GM23338 (cell line): ENCODE results near the gene HHAT. TPM values are rescaled to one million over a fixed set of nuclear protein-coding genes. Genes with fewer than 3 reads are reported as not detected.

Source experiments
- ATAC-seq: fragments of 200-7000 bp; cut with Tn5 transposase; 3 replicates; pipeline ENCODE4 v1.9.1; 2020
- DNase-seq: peaks from one replicate; pipeline ENCODE4 v3.0.0-alpha.2; 2015; ENCODE audit warnings: low spot score
- H2AFZ ChIP-seq: fragments of 200-600 bp; sonication (generic); 2 replicates; pipeline ENCODE4 v1.8.0; 2016; ENCODE audit warnings: antibody characterized with exemption, mild to moderate bottlenecking, moderate library complexity
- H3F3A ChIP-seq: fragments of 200-600 bp; sonication (generic); replicated peaks from 2 replicates; pipeline ENCODE4 v1.8.0; 2017; ENCODE audit warnings: antibody characterized with exemption, mixed run types, low read depth
- H3K27ac ChIP-seq: fragments of 200-600 bp; sonication (generic); 2 replicates; pipeline ENCODE4 v1.6.1; 2016; ENCODE audit warnings: low read depth
- H3K27me3 ChIP-seq: fragments of 200-600 bp; sonication (generic); 2 replicates; pipeline ENCODE4 v1.8.0; 2016; ENCODE audit warnings: mild to moderate bottlenecking, mixed run types, moderate library complexity; ENCODE audit not compliant: insufficient read depth
- H3K36me3 ChIP-seq: fragments of 200-600 bp; sonication (generic); 2 replicates; pipeline ENCODE4 v1.8.0; 2016; ENCODE audit warnings: mild to moderate bottlenecking; ENCODE audit not compliant: insufficient read depth
- H3K4me1 ChIP-seq: fragments of 200-600 bp; sonication (generic); 2 replicates; pipeline ENCODE4 v1.8.0; 2016; ENCODE audit warnings: mild to moderate bottlenecking, moderate library complexity; ENCODE audit not compliant: insufficient read depth
- H3K4me2 ChIP-seq: fragments of 200-600 bp; sonication (generic); 2 replicates; pipeline ENCODE4 v1.7.1; 2017; ENCODE audit warnings: mixed run types
- H3K4me3 ChIP-seq: fragments of 200-600 bp; sonication (generic); 2 replicates; pipeline ENCODE4 v1.6.1; 2016; ENCODE audit warnings: mixed run types
- H3K79me2 ChIP-seq: fragments of 200-600 bp; sonication (generic); replicated peaks from 2 replicates; pipeline ENCODE4 v1.8.0; 2017; ENCODE audit warnings: mild to moderate bottlenecking; ENCODE audit not compliant: insufficient read depth
- H3K9me2 ChIP-seq: fragments of 200-600 bp; sonication (generic); 2 replicates; pipeline ENCODE4 v1.8.0; 2017; ENCODE audit not compliant: insufficient read depth
- H4K20me1 ChIP-seq: fragments of 200-600 bp; sonication (generic); replicated peaks from 2 replicates; pipeline ENCODE4 v1.8.0; 2017; ENCODE audit warnings: mild to moderate bottlenecking; ENCODE audit not compliant: insufficient read depth
- H3K27ac Mint-ChIP-seq: 2 replicates; pipeline ENCODE4 v1.8.0; 2020; ENCODE audit warnings: inconsistent platforms, mild to moderate bottlenecking, moderate library complexity, mixed read lengths
- H3K27me3 Mint-ChIP-seq: 3 replicates; pipeline ENCODE4 v1.8.0; 2022; ENCODE audit warnings: low read depth, mild to moderate bottlenecking, moderate library complexity, mixed read lengths, inconsistent platforms; ENCODE audit not compliant: insufficient read depth, poor library complexity
- H3K36me3 Mint-ChIP-seq: 3 replicates; pipeline ENCODE4 v1.8.0; 2021; ENCODE audit warnings: low read depth, mild to moderate bottlenecking, inconsistent platforms, moderate library complexity, mixed read lengths
- H3K4me1 Mint-ChIP-seq: 3 replicates; pipeline ENCODE4 v1.8.0; 2020; ENCODE audit warnings: mild to moderate bottlenecking, inconsistent platforms, mixed read lengths
- H3K4me3 Mint-ChIP-seq: 3 replicates; pipeline ENCODE4 v1.8.0; 2021; ENCODE audit warnings: moderate library complexity, mild to moderate bottlenecking, inconsistent platforms, mixed read lengths
- H3K9me3 Mint-ChIP-seq: 3 replicates; pipeline ENCODE4 v1.8.0; 2020; ENCODE audit warnings: moderate library complexity, mild to moderate bottlenecking, inconsistent platforms, mixed read lengths
- CREB1 ChIP-seq: fragments of 250-450 bp; sonication (Bioruptor Pico); IDR thresholded peaks from 2 replicates; pipeline ENCODE4 v1.5.0; 2020; ENCODE audit warnings: low read depth, mild to moderate bottlenecking, moderate library complexity
- EZH2 ChIP-seq: fragments of 200-600 bp; sonication (generic); IDR thresholded peaks from one replicate; pipeline ENCODE4 v1.8.0; 2017; ENCODE audit warnings: antibody characterized with exemption, mild to moderate bottlenecking, low read depth; ENCODE audit not compliant: unreplicated experiment
- EZH2phosphoT487 ChIP-seq: fragments of 200-600 bp; sonication (generic); IDR thresholded peaks from one replicate; pipeline ENCODE4 v1.8.1; 2018; ENCODE audit warnings: antibody characterized with exemption; ENCODE audit not compliant: unreplicated experiment
- JUNB ChIP-seq: IDR thresholded peaks from one replicate; pipeline ENCODE4 v1.6.1; 2016; ENCODE audit warnings: antibody characterized with exemption; ENCODE audit not compliant: unreplicated experiment
- NANOG ChIP-seq: IDR thresholded peaks from 2 replicates; pipeline ENCODE4 v1.6.1; 2016; ENCODE audit warnings: antibody characterized with exemption, borderline replicate concordance
- POLR2AphosphoS5 ChIP-seq: IDR thresholded peaks from 2 replicates; pipeline ENCODE4 v1.6.1; 2016; ENCODE audit warnings: antibody characterized with exemption, low read depth
- REST ChIP-seq: IDR thresholded peaks from one replicate; pipeline ENCODE4 v1.6.1; 2018; ENCODE audit warnings: antibody characterized with exemption; ENCODE audit not compliant: unreplicated experiment
- STAT1 ChIP-seq: IDR thresholded peaks from one replicate; pipeline ENCODE4 v1.6.1; 2016; ENCODE audit warnings: antibody characterized with exemption; ENCODE audit not compliant: unreplicated experiment
- ZNF114 ChIP-seq: fragments of 250-450 bp; sonication (Bioruptor Pico); IDR thresholded peaks from 2 replicates; pipeline ENCODE4 v1.5.0; 2020; ENCODE audit warnings: mild to moderate bottlenecking, moderate library complexity
- ZNF331 ChIP-seq: fragments of 250-450 bp; sonication (Bioruptor Pico); IDR thresholded peaks from 2 replicates; pipeline ENCODE4 v1.5.0; 2020; ENCODE audit warnings: low read depth, mild to moderate bottlenecking, moderate library complexity
- polyA plus RNA-seq: library from polyadenylated mRNA; unstranded; fragments of >200 nt; fragmentation: Nextera tagmentation; extraction: Ambion mirVana; gene quantifications from 2 replicates; pipeline ENCODE4 v1.2.1, GENCODE V29; 2016
- total RNA-seq: library from RNA; depleted of rRNA; stranded (reverse); fragments of >200 nt; shearing (Covaris generic); gene quantifications from 2 replicates; pipeline ENCODE4 v1.2.3, GENCODE V29; 2014
- TF ChIP-seq, protein P1 (sequence below): IDR thresholded peaks from 2 replicates; pipeline ENCODE4 v1.6.1; 2016; ENCODE audit warnings: antibody characterized with exemption
- TF ChIP-seq, protein P2 (sequence below): fragments of 250-450 bp; sonication (Bioruptor Pico); IDR thresholded peaks from 2 replicates; pipeline ENCODE4 v1.5.0; 2020; ENCODE audit warnings: mild to moderate bottlenecking, moderate library complexity
- TF ChIP-seq, protein P3 (sequence below), 2 experiments: fragments of 200-600 bp in 1 of 2; sonication (generic) in 1 of 2; conservative IDR thresholded peaks; 2 replicates each; pipeline versions ENCODE4 v1.5.1 to v1.6.1; 2016 to 2017; ENCODE audit warnings: antibody characterized with exemption in 2 of 2, low read depth in 2 of 2, mild to moderate bottlenecking in 2 of 2, moderate library complexity in 1 of 2

HHAT gene
- total and polyA plus RNA-seq, 2 experiments from 2014 or later: 0.11 to 0.66 TPM

DNA sequence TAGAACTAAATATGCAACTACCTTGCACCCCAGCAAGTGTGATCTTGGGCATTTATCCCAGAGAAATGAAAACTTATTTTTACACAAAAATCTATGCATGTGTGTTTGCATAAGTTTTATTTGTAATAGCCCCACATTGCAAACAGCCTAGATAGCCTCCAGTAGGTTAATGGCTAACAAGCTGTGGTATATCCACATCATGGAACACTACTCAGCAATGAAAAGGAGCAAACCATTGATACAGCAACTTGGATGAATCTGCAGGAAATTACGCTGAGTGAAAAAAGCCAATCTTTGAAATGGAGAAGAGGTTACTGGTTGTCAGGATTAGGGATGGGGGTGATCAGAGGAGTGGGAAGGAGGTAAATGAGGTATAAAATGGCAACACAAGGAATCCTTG lies 67.8 kb downstream of the HHAT start:
- Histone ChIP-seq H3K27me3 (no peaks in the 10 kb centered on the region), H3K36me3 (no peaks in the 10 kb centered on the region), H3K4me3 (no peak overlapping the region), H3K27ac (no peak overlapping the region), H4K20me1 (no peaks in the 10 kb centered on the region), H3K79me2 (no peaks in the 10 kb centered on the region), H3K4me1 (no peaks in the 10 kb centered on the region), H3F3A (no peaks in the 10 kb centered on the region), H3K9me2 (no peaks in the 10 kb centered on the region), H2AFZ (no peak overlapping the region), H3K4me2 (no peak overlapping the region)
- H3K4me1 Mint-ChIP-seq: peaks cover 5% of the 10 kb centered on the region; the same call in 2 of the 3 replicates
- peaks cover 4% of the 10 kb centered on the region; the same call in 1 of the 3 replicates for H3K9me3 Mint-ChIP-seq
- H3K4me3 Mint-ChIP-seq: no peak overlapping the region
- ATAC-seq: no peak
- TF ChIP-seq, protein P1, sequence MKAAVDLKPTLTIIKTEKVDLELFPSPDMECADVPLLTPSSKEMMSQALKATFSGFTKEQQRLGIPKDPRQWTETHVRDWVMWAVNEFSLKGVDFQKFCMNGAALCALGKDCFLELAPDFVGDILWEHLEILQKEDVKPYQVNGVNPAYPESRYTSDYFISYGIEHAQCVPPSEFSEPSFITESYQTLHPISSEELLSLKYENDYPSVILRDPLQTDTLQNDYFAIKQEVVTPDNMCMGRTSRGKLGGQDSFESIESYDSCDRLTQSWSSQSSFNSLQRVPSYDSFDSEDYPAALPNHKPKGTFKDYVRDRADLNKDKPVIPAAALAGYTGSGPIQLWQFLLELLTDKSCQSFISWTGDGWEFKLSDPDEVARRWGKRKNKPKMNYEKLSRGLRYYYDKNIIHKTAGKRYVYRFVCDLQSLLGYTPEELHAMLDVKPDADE: no peak
- TF ChIP-seq CREB1 (CRISPR knock-in tag) (no peak), JUNB (no peak), POLR2AphosphoS5 (no peak), ZNF331 (CRISPR knock-in tag) (no peak), REST (no peak), EZH2 (no peak), ZNF114 (CRISPR knock-in tag) (no peak), NANOG (no peak), EZH2phosphoT487 (no peak), STAT1 (no peak)
- TF ChIP-seq, protein P2, sequence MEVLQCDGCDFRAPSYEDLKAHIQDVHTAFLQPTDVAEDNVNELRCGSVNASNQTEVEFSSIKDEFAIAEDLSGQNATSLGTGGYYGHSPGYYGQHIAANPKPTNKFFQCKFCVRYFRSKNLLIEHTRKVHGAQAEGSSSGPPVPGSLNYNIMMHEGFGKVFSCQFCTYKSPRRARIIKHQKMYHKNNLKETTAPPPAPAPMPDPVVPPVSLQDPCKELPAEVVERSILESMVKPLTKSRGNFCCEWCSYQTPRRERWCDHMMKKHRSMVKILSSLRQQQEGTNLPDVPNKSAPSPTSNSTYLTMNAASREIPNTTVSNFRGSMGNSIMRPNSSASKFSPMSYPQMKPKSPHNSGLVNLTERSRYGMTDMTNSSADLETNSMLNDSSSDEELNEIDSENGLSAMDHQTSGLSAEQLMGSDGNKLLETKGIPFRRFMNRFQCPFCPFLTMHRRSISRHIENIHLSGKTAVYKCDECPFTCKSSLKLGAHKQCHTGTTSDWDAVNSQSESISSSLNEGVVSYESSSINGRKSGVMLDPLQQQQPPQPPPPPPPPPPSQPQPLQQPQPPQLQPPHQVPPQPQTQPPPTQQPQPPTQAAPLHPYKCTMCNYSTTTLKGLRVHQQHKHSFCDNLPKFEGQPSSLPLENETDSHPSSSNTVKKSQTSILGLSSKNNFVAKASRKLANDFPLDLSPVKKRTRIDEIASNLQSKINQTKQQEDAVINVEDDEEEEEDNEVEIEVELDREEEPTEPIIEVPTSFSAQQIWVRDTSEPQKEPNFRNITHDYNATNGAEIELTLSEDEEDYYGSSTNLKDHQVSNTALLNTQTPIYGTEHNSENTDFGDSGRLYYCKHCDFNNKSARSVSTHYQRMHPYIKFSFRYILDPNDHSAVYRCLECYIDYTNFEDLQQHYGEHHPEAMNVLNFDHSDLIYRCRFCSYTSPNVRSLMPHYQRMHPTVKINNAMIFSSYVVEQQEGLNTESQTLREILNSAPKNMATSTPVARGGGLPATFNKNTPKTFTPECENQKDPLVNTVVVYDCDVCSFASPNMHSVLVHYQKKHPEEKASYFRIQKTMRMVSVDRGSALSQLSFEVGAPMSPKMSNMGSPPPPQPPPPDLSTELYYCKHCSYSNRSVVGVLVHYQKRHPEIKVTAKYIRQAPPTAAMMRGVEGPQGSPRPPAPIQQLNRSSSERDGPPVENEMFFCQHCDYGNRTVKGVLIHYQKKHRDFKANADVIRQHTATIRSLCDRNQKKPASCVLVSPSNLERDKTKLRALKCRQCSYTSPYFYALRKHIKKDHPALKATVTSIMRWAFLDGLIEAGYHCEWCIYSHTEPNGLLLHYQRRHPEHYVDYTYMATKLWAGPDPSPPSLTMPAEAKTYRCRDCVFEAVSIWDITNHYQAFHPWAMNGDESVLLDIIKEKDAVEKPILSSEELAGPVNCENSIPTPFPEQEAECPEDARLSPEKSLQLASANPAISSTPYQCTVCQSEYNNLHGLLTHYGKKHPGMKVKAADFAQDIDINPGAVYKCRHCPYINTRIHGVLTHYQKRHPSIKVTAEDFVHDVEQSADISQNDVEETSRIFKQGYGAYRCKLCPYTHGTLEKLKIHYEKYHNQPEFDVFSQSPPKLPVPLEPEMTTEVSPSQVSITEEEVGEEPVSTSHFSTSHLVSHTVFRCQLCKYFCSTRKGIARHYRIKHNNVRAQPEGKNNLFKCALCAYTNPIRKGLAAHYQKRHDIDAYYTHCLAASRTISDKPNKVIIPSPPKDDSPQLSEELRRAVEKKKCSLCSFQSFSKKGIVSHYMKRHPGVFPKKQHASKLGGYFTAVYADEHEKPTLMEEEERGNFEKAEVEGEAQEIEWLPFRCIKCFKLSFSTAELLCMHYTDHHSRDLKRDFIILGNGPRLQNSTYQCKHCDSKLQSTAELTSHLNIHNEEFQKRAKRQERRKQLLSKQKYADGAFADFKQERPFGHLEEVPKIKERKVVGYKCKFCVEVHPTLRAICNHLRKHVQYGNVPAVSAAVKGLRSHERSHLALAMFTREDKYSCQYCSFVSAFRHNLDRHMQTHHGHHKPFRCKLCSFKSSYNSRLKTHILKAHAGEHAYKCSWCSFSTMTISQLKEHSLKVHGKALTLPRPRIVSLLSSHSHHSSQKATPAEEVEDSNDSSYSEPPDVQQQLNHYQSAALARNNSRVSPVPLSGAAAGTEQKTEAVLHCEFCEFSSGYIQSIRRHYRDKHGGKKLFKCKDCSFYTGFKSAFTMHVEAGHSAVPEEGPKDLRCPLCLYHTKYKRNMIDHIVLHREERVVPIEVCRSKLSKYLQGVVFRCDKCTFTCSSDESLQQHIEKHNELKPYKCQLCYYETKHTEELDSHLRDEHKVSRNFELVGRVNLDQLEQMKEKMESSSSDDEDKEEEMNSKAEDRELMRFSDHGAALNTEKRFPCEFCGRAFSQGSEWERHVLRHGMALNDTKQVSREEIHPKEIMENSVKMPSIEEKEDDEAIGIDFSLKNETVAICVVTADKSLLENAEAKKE (CRISPR knock-in tag): no peak
- TF ChIP-seq, protein P3, sequence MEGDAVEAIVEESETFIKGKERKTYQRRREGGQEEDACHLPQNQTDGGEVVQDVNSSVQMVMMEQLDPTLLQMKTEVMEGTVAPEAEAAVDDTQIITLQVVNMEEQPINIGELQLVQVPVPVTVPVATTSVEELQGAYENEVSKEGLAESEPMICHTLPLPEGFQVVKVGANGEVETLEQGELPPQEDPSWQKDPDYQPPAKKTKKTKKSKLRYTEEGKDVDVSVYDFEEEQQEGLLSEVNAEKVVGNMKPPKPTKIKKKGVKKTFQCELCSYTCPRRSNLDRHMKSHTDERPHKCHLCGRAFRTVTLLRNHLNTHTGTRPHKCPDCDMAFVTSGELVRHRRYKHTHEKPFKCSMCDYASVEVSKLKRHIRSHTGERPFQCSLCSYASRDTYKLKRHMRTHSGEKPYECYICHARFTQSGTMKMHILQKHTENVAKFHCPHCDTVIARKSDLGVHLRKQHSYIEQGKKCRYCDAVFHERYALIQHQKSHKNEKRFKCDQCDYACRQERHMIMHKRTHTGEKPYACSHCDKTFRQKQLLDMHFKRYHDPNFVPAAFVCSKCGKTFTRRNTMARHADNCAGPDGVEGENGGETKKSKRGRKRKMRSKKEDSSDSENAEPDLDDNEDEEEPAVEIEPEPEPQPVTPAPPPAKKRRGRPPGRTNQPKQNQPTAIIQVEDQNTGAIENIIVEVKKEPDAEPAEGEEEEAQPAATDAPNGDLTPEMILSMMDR (conservative IDR thresholded peaks at IDR 0.05; ENCODE audit: low read depth in 2 of 2): no peak
- H3K27me3 Mint-ChIP-seq: no peaks in the 10 kb centered on the region
- H3K36me3 Mint-ChIP-seq: no peaks in the 10 kb centered on the region
- no peak for DNase-seq
- no peak overlapping the region for H3K27ac Mint-ChIP-seq
